Measurements from ENCODE around the gene KCNK5. TPM values are rescaled to one million over a fixed set of nuclear protein-coding genes. Genes with fewer than 3 reads are reported as not detected.

The KCNK5 gene
- total and polyA plus RNA-seq, 2 of the 8 experiments (the other 6 are each of a cell fraction or from before 2014, with no cell fraction given) = 20.9 to 44.3 TPM

GRCh38 chr6:39224011-39224410 is 5.3 kb downstream of the KCNK5 start (continued):
- TF ChIP-seq, protein P1, sequence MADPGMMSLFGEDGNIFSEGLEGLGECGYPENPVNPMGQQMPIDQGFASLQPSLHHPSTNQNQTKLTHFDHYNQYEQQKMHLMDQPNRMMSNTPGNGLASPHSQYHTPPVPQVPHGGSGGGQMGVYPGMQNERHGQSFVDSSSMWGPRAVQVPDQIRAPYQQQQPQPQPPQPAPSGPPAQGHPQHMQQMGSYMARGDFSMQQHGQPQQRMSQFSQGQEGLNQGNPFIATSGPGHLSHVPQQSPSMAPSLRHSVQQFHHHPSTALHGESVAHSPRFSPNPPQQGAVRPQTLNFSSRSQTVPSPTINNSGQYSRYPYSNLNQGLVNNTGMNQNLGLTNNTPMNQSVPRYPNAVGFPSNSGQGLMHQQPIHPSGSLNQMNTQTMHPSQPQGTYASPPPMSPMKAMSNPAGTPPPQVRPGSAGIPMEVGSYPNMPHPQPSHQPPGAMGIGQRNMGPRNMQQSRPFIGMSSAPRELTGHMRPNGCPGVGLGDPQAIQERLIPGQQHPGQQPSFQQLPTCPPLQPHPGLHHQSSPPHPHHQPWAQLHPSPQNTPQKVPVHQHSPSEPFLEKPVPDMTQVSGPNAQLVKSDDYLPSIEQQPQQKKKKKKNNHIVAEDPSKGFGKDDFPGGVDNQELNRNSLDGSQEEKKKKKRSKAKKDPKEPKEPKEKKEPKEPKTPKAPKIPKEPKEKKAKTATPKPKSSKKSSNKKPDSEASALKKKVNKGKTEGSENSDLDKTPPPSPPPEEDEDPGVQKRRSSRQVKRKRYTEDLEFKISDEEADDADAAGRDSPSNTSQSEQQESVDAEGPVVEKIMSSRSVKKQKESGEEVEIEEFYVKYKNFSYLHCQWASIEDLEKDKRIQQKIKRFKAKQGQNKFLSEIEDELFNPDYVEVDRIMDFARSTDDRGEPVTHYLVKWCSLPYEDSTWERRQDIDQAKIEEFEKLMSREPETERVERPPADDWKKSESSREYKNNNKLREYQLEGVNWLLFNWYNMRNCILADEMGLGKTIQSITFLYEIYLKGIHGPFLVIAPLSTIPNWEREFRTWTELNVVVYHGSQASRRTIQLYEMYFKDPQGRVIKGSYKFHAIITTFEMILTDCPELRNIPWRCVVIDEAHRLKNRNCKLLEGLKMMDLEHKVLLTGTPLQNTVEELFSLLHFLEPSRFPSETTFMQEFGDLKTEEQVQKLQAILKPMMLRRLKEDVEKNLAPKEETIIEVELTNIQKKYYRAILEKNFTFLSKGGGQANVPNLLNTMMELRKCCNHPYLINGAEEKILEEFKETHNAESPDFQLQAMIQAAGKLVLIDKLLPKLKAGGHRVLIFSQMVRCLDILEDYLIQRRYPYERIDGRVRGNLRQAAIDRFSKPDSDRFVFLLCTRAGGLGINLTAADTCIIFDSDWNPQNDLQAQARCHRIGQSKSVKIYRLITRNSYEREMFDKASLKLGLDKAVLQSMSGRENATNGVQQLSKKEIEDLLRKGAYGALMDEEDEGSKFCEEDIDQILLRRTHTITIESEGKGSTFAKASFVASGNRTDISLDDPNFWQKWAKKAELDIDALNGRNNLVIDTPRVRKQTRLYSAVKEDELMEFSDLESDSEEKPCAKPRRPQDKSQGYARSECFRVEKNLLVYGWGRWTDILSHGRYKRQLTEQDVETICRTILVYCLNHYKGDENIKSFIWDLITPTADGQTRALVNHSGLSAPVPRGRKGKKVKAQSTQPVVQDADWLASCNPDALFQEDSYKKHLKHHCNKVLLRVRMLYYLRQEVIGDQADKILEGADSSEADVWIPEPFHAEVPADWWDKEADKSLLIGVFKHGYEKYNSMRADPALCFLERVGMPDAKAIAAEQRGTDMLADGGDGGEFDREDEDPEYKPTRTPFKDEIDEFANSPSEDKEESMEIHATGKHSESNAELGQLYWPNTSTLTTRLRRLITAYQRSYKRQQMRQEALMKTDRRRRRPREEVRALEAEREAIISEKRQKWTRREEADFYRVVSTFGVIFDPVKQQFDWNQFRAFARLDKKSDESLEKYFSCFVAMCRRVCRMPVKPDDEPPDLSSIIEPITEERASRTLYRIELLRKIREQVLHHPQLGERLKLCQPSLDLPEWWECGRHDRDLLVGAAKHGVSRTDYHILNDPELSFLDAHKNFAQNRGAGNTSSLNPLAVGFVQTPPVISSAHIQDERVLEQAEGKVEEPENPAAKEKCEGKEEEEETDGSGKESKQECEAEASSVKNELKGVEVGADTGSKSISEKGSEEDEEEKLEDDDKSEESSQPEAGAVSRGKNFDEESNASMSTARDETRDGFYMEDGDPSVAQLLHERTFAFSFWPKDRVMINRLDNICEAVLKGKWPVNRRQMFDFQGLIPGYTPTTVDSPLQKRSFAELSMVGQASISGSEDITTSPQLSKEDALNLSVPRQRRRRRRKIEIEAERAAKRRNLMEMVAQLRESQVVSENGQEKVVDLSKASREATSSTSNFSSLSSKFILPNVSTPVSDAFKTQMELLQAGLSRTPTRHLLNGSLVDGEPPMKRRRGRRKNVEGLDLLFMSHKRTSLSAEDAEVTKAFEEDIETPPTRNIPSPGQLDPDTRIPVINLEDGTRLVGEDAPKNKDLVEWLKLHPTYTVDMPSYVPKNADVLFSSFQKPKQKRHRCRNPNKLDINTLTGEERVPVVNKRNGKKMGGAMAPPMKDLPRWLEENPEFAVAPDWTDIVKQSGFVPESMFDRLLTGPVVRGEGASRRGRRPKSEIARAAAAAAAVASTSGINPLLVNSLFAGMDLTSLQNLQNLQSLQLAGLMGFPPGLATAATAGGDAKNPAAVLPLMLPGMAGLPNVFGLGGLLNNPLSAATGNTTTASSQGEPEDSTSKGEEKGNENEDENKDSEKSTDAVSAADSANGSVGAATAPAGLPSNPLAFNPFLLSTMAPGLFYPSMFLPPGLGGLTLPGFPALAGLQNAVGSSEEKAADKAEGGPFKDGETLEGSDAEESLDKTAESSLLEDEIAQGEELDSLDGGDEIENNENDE (IDR thresholded peaks at IDR 0.05; ENCODE audit: insufficient replicate concordance, low read length) = no peak
- no peak for TF ChIP-seq SAP30 (IDR thresholded peaks at IDR 0.05; ENCODE audit: insufficient read depth, insufficient replicate concordance, low read length)
- no peak for TF ChIP-seq YY1 (IDR thresholded peaks at IDR 0.05; ENCODE audit: low read depth, low read length)
- TF ChIP-seq CEBPB (IDR thresholded peaks at IDR 0.05; ENCODE audit: low read depth, low read length) = no peak
- TF ChIP-seq JUN (IDR thresholded peaks at IDR 0.05; ENCODE audit: low read depth, low read length) = no peak
- no peak for TF ChIP-seq SP1 (IDR thresholded peaks at IDR 0.05; ENCODE audit: low read depth, low read length)
- no peak for TF ChIP-seq JUND (IDR thresholded peaks at IDR 0.05; ENCODE audit: low read length)
